Measurements from ENCODE around the gene PNCK. TPM values are rescaled to one million over a fixed set of nuclear protein-coding genes. Genes with fewer than 3 reads are reported as not detected.
A peak's percentile ranks its signal among the peaks of the same experiment; 100 is the strongest.

The PNCK gene
- total RNA-seq, 2 donors from 2014 or later: 4.0 to 42.4 TPM

DNA sequence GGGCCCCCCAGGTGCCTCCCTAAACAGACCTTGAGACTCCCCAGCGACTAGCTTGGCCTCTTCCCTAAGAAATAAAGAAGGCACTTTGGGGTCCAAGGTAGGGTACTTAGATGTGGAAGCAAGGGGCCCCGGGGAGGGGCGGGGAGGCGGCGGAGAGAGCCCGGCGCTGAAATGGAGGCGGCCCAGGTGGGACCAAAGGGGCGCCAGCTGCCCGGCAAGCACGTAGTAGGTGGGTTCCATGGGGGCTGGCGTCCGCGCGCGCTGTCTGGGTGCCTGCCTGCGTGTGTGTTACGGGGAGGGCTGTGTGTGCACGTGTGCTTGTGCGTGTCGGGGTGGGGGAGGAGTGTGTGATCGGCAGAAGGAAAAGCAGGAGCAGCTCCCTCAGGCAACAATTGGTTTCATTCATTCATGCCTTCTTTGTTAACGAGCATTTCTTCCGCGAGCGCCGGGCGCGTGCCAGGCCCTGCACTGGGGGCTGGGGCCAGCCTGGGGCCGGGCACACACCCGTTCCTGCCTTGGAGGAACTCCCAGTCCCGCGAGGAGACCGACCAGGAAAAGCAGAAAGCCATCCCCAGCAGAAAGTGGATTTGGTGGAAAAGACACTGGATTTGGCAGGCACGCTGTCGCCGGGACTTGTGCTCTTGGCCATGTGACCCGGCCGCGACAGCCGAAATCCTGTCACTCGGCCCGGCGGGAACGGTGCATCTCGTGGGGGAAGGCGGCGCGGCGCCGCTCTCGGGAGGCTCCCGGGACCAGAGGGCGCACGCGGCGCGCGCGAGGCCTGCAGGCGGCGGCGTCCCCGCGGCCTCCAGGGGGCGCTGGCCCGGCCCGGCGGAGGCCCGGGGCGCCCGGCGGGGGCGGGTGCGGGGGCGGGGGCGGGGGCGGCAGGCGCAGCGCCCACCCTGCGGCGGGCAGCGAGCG is 29.9 kb downstream of the PNCK start:
- Histone ChIP-seq H3K27ac (no peak overlapping the region), H3K27me3 (peaks cover 0 to 27% of the 10 kb centered on the region in 2 donors), H3K36me3 (no peaks in the 10 kb centered on the region), H3K9me3 (no peaks in the 10 kb centered on the region), H3K4me1 (peaks cover 0 to 20% of the 10 kb centered on the region in 2 donors), H3K4me3 (peak overlapping the region in 1 of 2 donors; percentile 22)
- TF ChIP-seq, protein P1, sequence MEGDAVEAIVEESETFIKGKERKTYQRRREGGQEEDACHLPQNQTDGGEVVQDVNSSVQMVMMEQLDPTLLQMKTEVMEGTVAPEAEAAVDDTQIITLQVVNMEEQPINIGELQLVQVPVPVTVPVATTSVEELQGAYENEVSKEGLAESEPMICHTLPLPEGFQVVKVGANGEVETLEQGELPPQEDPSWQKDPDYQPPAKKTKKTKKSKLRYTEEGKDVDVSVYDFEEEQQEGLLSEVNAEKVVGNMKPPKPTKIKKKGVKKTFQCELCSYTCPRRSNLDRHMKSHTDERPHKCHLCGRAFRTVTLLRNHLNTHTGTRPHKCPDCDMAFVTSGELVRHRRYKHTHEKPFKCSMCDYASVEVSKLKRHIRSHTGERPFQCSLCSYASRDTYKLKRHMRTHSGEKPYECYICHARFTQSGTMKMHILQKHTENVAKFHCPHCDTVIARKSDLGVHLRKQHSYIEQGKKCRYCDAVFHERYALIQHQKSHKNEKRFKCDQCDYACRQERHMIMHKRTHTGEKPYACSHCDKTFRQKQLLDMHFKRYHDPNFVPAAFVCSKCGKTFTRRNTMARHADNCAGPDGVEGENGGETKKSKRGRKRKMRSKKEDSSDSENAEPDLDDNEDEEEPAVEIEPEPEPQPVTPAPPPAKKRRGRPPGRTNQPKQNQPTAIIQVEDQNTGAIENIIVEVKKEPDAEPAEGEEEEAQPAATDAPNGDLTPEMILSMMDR (IDR thresholded peaks at IDR 0.05): no peak
- DNase-seq (ENCODE audit: low spot score): no peak

DNA sequence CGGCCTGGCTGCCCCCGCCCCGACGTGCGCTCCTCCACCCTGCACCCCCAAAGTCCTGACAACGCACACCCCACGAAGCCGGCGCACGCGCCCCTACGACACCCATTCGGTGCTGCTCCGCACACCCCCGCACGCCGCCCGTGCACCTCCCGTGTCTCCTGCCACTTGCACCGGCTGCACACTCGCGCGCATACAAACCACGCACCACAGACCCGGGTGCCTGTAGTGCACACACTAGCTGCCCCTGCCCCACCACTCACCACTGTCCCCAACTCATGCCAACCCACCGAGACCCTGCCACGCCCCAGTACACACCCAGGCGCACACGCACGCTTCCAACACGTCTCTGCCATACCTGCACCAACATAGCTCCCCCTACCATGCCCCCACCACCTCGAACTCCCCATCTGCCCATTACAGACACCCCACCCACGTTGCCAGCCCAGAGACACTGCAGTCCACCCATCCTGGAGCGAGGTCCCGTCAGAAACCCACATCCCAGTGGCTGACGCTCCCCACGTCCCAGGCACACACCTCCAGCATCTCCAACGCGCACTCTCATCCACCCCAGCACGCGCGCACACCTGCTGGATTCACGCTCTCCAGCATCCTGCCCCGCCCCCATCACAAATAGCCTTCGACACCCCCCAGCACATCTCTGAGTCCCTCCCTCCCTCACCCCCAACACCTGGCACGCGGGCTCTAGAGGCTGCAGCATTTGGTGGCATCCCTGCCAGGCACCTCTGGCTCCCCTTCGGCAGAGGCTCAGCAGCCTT is 30.8 kb downstream of the PNCK start:
- TF ChIP-seq, protein P1 (IDR thresholded peaks at IDR 0.05): no peak
- DNase-seq (ENCODE audit: low spot score): no peak

DNA sequence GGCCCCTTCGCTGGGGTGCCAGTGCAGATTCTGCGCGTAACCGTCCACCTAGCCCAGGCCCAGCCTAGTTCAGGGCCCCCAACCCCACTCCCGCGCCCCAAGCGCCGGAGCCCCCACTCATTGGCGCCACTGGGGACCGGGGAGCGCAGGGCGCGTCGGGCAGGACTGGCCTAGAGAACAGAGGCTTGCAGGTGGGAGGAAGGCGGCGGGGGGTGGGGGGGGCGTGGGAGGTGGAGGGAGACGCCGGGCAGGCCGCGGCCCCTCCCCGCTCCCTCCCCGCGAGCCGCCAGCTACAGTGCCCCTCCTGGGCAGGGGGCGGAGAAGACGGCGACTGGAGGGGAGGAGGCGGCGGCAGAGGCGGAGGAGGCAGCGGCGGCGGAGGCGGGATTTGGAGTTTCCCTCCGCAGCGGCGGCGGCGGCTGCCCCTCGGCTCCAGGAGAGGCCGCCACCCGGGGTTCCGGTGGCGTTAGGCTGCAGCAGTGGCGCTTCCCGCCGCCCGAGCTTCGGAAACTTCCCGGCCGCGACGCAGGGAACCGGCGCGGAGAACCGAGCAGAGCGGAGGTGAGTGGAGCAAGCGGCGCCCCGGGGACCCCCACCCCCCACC is 31.5 kb downstream of the PNCK start:
- Histone ChIP-seq H3K4me1 (peaks cover 0 to 20% of the 10 kb centered on the region in 2 donors), H3K27me3 (peaks cover 0 to 21% of the 10 kb centered on the region in 2 donors), H3K9me3 (no peaks in the 10 kb centered on the region), H3K36me3 (no peaks in the 10 kb centered on the region), H3K4me3 (peak overlapping the region in 1 of 2 donors; percentile 34), H3K27ac (no peak overlapping the region)
- TF ChIP-seq, protein P1 (IDR thresholded peaks at IDR 0.05): no peak
- DNase-seq (ENCODE audit: low spot score): no peak

More for the DNA sequence above, 30.8 kb downstream of the PNCK start:
- Histone ChIP-seq H3K9me3 (no peaks in the 10 kb centered on the region), H3K27ac (no peak overlapping the region), H3K36me3 (no peaks in the 10 kb centered on the region), H3K4me3 (peak overlapping the region in 1 of 2 donors; percentile 34), H3K27me3 (peaks cover 0 to 27% of the 10 kb centered on the region in 2 donors), H3K4me1 (peaks cover 0 to 20% of the 10 kb centered on the region in 2 donors)

DNA sequence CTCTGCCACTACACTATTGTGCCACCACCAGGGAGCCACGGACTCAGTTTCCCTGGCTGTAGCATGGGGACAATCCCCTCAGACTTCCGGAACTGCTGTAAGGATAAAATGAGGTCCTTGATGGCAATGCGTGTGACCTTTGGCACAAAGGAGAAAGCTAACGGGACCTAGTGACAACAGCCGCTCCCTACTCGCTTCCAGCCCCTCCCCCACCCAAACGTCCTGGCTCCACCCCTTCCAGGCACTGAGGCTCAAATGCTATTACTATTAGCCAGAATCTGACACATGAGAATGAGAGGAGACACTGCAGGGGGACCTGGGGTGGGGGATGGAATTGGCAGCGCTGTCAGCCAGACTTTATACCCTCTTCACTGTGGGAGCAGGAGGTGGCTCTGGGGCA is 32.0 kb downstream of the PNCK start:
- peaks cover 0 to 18% of the 10 kb centered on the region in 2 donors for H3K27me3 ChIP-seq

More for the DNA sequence above, 32.0 kb downstream of the PNCK start:
- TF ChIP-seq, protein P1 (IDR thresholded peaks at IDR 0.05): no peak
- DNase-seq (ENCODE audit: low spot score): no peak
- Histone ChIP-seq H3K9me3 (no peaks in the 10 kb centered on the region), H3K36me3 (no peaks in the 10 kb centered on the region), H3K4me1 (peaks cover 0 to 20% of the 10 kb centered on the region in 2 donors), H3K4me3 (no peak overlapping the region), H3K27ac (no peak overlapping the region)

Data from right atrium auricular region (tissue), 2 donors.